ENCODE measurements around the gene ABCA13.

Gene ABCA13

DNA sequence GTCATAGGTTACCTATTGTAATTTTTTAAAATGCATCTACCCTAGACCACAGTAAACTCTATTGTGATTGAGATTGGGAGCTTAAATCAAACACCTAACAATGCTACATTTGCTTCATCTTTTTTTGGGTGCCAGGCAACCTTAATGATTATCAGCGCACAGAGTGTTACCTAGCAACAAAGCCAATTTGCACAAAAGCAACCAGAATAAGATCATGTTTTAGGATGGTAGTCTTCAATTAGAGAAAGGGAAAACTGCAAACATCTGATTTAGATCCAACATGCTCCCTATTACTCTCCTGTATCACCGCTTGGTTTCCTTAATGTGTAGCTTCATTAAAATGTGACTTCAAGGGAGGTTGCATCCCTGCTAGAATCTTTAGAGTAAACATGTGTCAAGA lies 226.9 kb downstream of the ABCA13 start:
- no peak overlapping the region for H2AK5ac ChIP-seq (ENCODE audit: low read length, severe bottlenecking)
- H3K4me1 ChIP-seq (ENCODE audit: control insufficient read depth, insufficient read depth, low read depth, low read length), result no peaks in the 10 kb centered on the region
- no peak overlapping the region for H3K14ac ChIP-seq (ENCODE audit: low read length in 2 of 2)
- no peak overlapping the region for H2BK120ac ChIP-seq (ENCODE audit: low read depth, low read length)
- no peak overlapping the region for H4K8ac ChIP-seq (ENCODE audit: low read length)
- H2BK15ac ChIP-seq (ENCODE audit: low read depth, poor library complexity, severe bottlenecking), result no peak overlapping the region
- no peaks in the 10 kb centered on the region for H3K27me3 ChIP-seq (ENCODE audit: control insufficient read depth in 1 of 2, insufficient read depth in 1 of 2, low read length in 2 of 2)
- no peaks in the 10 kb centered on the region for H3K36me3 ChIP-seq (ENCODE audit: control insufficient read depth in 1 of 2, insufficient read depth in 2 of 2, low read depth in 1 of 2, low read length in 2 of 2)
- DNase-seq, result no peak
- no peak overlapping the region for H3K23ac ChIP-seq (ENCODE audit: low read length in 2 of 2)
- no peak overlapping the region for H3K4me2 ChIP-seq (ENCODE audit: low read length, poor library complexity, severe bottlenecking)
- no peak overlapping the region for H3K18ac ChIP-seq (ENCODE audit: low read depth in 1 of 2, low read length in 2 of 2)
- no peak overlapping the region for H2AFZ ChIP-seq (ENCODE audit: low read depth, low read length)
- no peak overlapping the region for H2BK12ac ChIP-seq (ENCODE audit: low read length in 2 of 2)
- no peaks in the 10 kb centered on the region for H3K9me3 ChIP-seq (ENCODE audit: control insufficient read depth, low read length)
- WGBS, result 85% methylated on average over 2 of the region's 2 CpGs
- H3K27ac ChIP-seq (ENCODE audit: low read length, poor library complexity, severe bottlenecking), result no peak overlapping the region
- H4K91ac ChIP-seq (ENCODE audit: low read length), result no peak overlapping the region
- H2BK5ac ChIP-seq (ENCODE audit: low read depth, low read length, poor library complexity, severe bottlenecking), result no peak overlapping the region
- no peaks in the 10 kb centered on the region for H3K79me1 ChIP-seq (replicated peaks; ENCODE audit: low read length, poor library complexity, severe bottlenecking)
- H3K4ac ChIP-seq (ENCODE audit: low read depth in 1 of 2, low read length in 2 of 2), result no peak overlapping the region
- no peak overlapping the region for H3K9ac ChIP-seq (ENCODE audit: low read length)
- no peak overlapping the region for H3K4me3 ChIP-seq (ENCODE audit: insufficient read depth in 1 of 2, low read depth in 1 of 2, low read length in 2 of 2)

- H3K14ac ChIP-seq (ENCODE audit: low read length in 2 of 2), result no peak overlapping the region
- no peak overlapping the region for H3K4ac ChIP-seq (ENCODE audit: low read depth in 1 of 2, low read length in 2 of 2)
- DNase-seq, result no peak
- no peak overlapping the region for H3K27ac ChIP-seq (ENCODE audit: low read length, poor library complexity, severe bottlenecking)
- no peaks in the 10 kb centered on the region for H3K4me1 ChIP-seq (ENCODE audit: control insufficient read depth, insufficient read depth, low read depth, low read length)
- no peaks in the 10 kb centered on the region for H3K36me3 ChIP-seq (ENCODE audit: control insufficient read depth in 1 of 2, insufficient read depth in 2 of 2, low read depth in 1 of 2, low read length in 2 of 2)
- no peak overlapping the region for H4K91ac ChIP-seq (ENCODE audit: low read length)
- no peak overlapping the region for H3K9ac ChIP-seq (ENCODE audit: low read length)
- H3K18ac ChIP-seq (ENCODE audit: low read depth in 1 of 2, low read length in 2 of 2), result no peak overlapping the region
- no peak overlapping the region for H2BK120ac ChIP-seq (ENCODE audit: low read depth, low read length)
- H2BK15ac ChIP-seq (ENCODE audit: low read depth, poor library complexity, severe bottlenecking), result no peak overlapping the region
- no peaks in the 10 kb centered on the region for H3K27me3 ChIP-seq (ENCODE audit: control insufficient read depth in 1 of 2, insufficient read depth in 1 of 2, low read length in 2 of 2)
- H4K8ac ChIP-seq (ENCODE audit: low read length), result no peak overlapping the region
- H2AFZ ChIP-seq (ENCODE audit: low read depth, low read length), result no peak overlapping the region
- H3K4me2 ChIP-seq (ENCODE audit: low read length, poor library complexity, severe bottlenecking), result no peak overlapping the region
- 31% methylated on average over 1 of the region's 1 CpG for WGBS
- H3K4me3 ChIP-seq (ENCODE audit: insufficient read depth in 1 of 2, low read depth in 1 of 2, low read length in 2 of 2), result no peak overlapping the region
- H3K79me1 ChIP-seq (replicated peaks; ENCODE audit: low read length, poor library complexity, severe bottlenecking), result no peaks in the 10 kb centered on the region
- H2BK12ac ChIP-seq (ENCODE audit: low read length in 2 of 2), result no peak overlapping the region
- no peak overlapping the region for H2BK5ac ChIP-seq (ENCODE audit: low read depth, low read length, poor library complexity, severe bottlenecking)
- H3K9me3 ChIP-seq (ENCODE audit: control insufficient read depth, low read length), result no peaks in the 10 kb centered on the region
- no peak overlapping the region for H3K23ac ChIP-seq (ENCODE audit: low read length in 2 of 2)
- H2AK5ac ChIP-seq (ENCODE audit: low read length, severe bottlenecking), result no peak overlapping the region
Measured at GRCh38 chr7:48402721-48403120, 231.5 kb downstream of the ABCA13 start.

DNA sequence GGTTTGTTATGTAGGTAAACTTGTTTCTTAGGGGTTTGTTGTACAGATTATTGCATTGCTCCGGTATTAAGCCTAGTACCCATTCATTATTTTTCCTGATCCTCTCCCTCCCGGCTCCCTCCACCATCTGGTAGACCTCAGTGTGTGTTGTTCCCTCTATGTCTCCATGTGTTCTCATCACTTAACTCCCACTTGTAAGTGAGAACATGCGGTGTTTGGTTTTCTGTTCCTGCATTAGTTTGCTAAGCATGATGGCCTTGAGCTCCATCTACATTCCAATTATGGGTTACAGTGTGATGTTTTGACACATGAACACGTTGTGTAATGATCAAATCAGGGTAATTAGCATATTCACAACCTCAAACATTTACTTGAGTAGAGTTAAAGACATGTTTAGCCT lies 237.5 kb downstream of the ABCA13 start:
- Histone ChIP-seq H4K91ac (ENCODE audit: low read length) (no peak overlapping the region), H3K36me3 (ENCODE audit: control insufficient read depth in 1 of 2, insufficient read depth in 2 of 2, low read depth in 1 of 2, low read length in 2 of 2) (no peaks in the 10 kb centered on the region), H3K18ac (ENCODE audit: low read depth in 1 of 2, low read length in 2 of 2) (no peak overlapping the region), H2AK5ac (ENCODE audit: low read length, severe bottlenecking) (no peak overlapping the region), H3K23ac (ENCODE audit: low read length in 2 of 2) (no peak overlapping the region), H3K4me1 (ENCODE audit: control insufficient read depth, insufficient read depth, low read depth, low read length) (peaks cover 1% of the 10 kb centered on the region), H2BK120ac (ENCODE audit: low read depth, low read length) (no peak overlapping the region), H3K4ac (ENCODE audit: low read depth in 1 of 2, low read length in 2 of 2) (no peak overlapping the region), H3K27me3 (ENCODE audit: control insufficient read depth in 1 of 2, insufficient read depth in 1 of 2, low read length in 2 of 2) (no peaks in the 10 kb centered on the region), H3K9me3 (ENCODE audit: control insufficient read depth, low read length) (peaks cover 4% of the 10 kb centered on the region), H2BK15ac (ENCODE audit: low read depth, poor library complexity, severe bottlenecking) (no peak overlapping the region), H3K4me3 (ENCODE audit: insufficient read depth in 1 of 2, low read depth in 1 of 2, low read length in 2 of 2) (no peak overlapping the region), H3K79me1 (replicated peaks; ENCODE audit: low read length, poor library complexity, severe bottlenecking) (no peaks in the 10 kb centered on the region), H4K8ac (ENCODE audit: low read length) (no peak overlapping the region), H3K27ac (ENCODE audit: low read length, poor library complexity, severe bottlenecking) (no peak overlapping the region), H3K9ac (ENCODE audit: low read length) (no peak overlapping the region), H2BK12ac (ENCODE audit: low read length in 2 of 2) (no peak overlapping the region), H3K14ac (ENCODE audit: low read length in 2 of 2) (no peak overlapping the region), H2AFZ (ENCODE audit: low read depth, low read length) (no peak overlapping the region), H3K4me2 (ENCODE audit: low read length, poor library complexity, severe bottlenecking) (no peak overlapping the region), H2BK5ac (ENCODE audit: low read depth, low read length, poor library complexity, severe bottlenecking) (no peak overlapping the region)
- DNase-seq, result no peak
- 83% methylated on average over 2 of the region's 4 CpGs for WGBS

DNA sequence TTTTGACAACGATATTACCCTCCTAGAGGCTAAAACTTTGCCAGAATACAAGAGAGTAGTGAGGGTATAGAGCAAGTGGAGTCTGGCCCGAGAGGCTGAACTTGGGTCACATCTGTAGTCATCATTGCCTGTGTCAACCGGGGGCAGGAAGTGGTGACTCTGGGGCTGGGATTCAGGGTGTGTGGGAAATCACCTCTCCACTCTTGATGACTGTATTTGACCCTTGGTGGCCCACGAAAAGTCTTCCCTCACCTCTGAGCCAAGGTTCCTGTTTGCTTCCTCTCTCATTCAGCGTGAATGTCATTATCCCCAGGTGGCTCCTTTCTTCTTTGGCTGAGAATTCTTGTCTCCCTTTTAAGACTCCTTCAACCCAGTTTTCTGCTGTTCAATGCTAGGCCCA lies 240.4 kb downstream of the ABCA13 start:
- no peak overlapping the region for H2BK120ac ChIP-seq (ENCODE audit: low read depth, low read length)
- DNase-seq, result no peak
- no peak overlapping the region for H3K14ac ChIP-seq (ENCODE audit: low read length in 2 of 2)
- H3K79me1 ChIP-seq (replicated peaks; ENCODE audit: low read length, poor library complexity, severe bottlenecking), result no peaks in the 10 kb centered on the region
- 60% methylated on average over 4 of the region's 5 CpGs for WGBS
- peaks cover 4% of the 10 kb centered on the region for H3K9me3 ChIP-seq (ENCODE audit: control insufficient read depth, low read length)
- no peak overlapping the region for H3K4me3 ChIP-seq (ENCODE audit: insufficient read depth in 1 of 2, low read depth in 1 of 2, low read length in 2 of 2)
- peaks cover 1% of the 10 kb centered on the region for H3K4me1 ChIP-seq (ENCODE audit: control insufficient read depth, insufficient read depth, low read depth, low read length)
- no peak overlapping the region for H3K18ac ChIP-seq (ENCODE audit: low read depth in 1 of 2, low read length in 2 of 2)
- H3K4me2 ChIP-seq (ENCODE audit: low read length, poor library complexity, severe bottlenecking), result no peak overlapping the region
- no peak overlapping the region for H2AK5ac ChIP-seq (ENCODE audit: low read length, severe bottlenecking)
- no peak overlapping the region for H3K27ac ChIP-seq (ENCODE audit: low read length, poor library complexity, severe bottlenecking)
- no peak overlapping the region for H3K9ac ChIP-seq (ENCODE audit: low read length)
- no peak overlapping the region for H2BK5ac ChIP-seq (ENCODE audit: low read depth, low read length, poor library complexity, severe bottlenecking)
- no peak overlapping the region for H3K23ac ChIP-seq (ENCODE audit: low read length in 2 of 2)
- no peak overlapping the region for H2AFZ ChIP-seq (ENCODE audit: low read depth, low read length)
- no peak overlapping the region for H4K8ac ChIP-seq (ENCODE audit: low read length)
- no peaks in the 10 kb centered on the region for H3K27me3 ChIP-seq (ENCODE audit: control insufficient read depth in 1 of 2, insufficient read depth in 1 of 2, low read length in 2 of 2)
- H3K4ac ChIP-seq (ENCODE audit: low read depth in 1 of 2, low read length in 2 of 2), result no peak overlapping the region
- no peak overlapping the region for H2BK15ac ChIP-seq (ENCODE audit: low read depth, poor library complexity, severe bottlenecking)
- no peaks in the 10 kb centered on the region for H3K36me3 ChIP-seq (ENCODE audit: control insufficient read depth in 1 of 2, insufficient read depth in 2 of 2, low read depth in 1 of 2, low read length in 2 of 2)
- no peak overlapping the region for H2BK12ac ChIP-seq (ENCODE audit: low read length in 2 of 2)
- no peak overlapping the region for H4K91ac ChIP-seq (ENCODE audit: low read length)
